Spleen (tissue), 7 donors: Measurements from ENCODE around the gene RBM17.

Source experiments
- POLR2A ChIP-seq, 3 donors: fragments of 450-650 bp; IDR thresholded peaks; one replicate each; pipeline ENCODE4 v1.5.1; 2017; ENCODE audit warnings: antibody characterized with exemption in 3 of 3, mild to moderate bottlenecking in 1 of 3
- TF ChIP-seq, protein P1 (sequence below), 11 experiments: fragments of 200-600 bp in 7 of 11; fragments of 450-650 bp in 4 of 11; sonication (generic) in 4 of 11; IDR thresholded peaks in 8 of 11; conservative IDR thresholded peaks in 3 of 11; 1 replicate in 7 of 11; 2 replicates in 4 of 11; pipeline versions ENCODE4 v1.4.0 to v1.8.0; 2016 to 2021; ENCODE audit warnings: antibody characterized with exemption in 11 of 11, inconsistent platforms in 4 of 11, mild to moderate bottlenecking in 1 of 11
- donor health status: DM: no; HTN: no; CAD: no; lungs with moderate emphysema.
- donor health status: DM: no; HTN: no; CAD: no.
- donor health status: DM: no; HTN: no; CAD: no.

- TF ChIP-seq, protein P1, sequence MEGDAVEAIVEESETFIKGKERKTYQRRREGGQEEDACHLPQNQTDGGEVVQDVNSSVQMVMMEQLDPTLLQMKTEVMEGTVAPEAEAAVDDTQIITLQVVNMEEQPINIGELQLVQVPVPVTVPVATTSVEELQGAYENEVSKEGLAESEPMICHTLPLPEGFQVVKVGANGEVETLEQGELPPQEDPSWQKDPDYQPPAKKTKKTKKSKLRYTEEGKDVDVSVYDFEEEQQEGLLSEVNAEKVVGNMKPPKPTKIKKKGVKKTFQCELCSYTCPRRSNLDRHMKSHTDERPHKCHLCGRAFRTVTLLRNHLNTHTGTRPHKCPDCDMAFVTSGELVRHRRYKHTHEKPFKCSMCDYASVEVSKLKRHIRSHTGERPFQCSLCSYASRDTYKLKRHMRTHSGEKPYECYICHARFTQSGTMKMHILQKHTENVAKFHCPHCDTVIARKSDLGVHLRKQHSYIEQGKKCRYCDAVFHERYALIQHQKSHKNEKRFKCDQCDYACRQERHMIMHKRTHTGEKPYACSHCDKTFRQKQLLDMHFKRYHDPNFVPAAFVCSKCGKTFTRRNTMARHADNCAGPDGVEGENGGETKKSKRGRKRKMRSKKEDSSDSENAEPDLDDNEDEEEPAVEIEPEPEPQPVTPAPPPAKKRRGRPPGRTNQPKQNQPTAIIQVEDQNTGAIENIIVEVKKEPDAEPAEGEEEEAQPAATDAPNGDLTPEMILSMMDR (IDR thresholded peaks at IDR 0.05 in 8 of 11, conservative IDR thresholded peaks at IDR 0.05 in 3 of 11) = no peak
- no peak for TF ChIP-seq POLR2A (IDR thresholded peaks at IDR 0.05)
Measured at GRCh38 chr10:6056411-6057135, 32.3 kb upstream of the RBM17 start.
